NCI-H2029 treated with DMSO at 0.1 percent for 48 hours (cell line): ENCODE results near the gene SLC6A13.
A peak's percentile ranks its signal among the peaks of the same experiment; 100 is the strongest.

ENCODE experiments used
- DNase-seq: peaks from one replicate; lab custom pipeline; 2025; lab: John Stamatoyannopoulos, UW

Gene SLC6A13

DNA sequence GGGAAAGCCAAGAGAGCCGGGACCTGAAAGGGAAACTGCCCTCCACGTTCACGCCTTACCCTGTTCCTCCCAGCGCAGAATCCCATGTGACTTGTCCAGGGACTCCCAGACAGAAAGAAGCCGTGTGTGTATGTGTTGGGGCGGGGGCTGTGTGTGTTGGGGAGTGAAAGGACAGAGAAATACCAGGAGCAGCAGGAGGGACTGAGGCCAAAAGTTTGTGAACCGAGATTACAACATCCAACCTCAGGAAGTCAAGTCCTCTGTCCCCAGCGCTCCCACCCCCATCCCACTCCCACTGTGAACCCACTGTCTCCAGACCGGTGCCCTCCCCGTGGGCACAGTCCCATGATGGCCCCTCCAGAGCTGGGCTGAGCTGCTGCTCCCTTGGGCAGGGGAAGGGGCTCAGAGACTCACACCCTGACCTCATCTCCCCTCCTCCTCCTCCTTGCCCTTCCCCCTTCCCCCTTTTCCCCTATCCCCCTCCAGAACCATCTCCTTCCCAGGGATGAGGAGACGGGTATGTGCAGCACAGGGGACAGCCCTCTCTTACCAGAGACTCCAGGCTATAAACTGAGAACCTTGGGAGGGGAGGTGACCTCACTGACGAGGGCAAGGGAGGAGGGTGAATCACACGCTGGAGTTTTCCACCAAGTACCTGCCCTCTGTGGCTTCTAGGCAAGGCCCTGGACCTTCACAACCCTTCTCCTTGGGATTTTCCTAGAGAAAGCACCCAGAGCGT is 48.5 kb downstream of the SLC6A13 start, which contains the start of gene SLC6A12:
SLC6A12 (minus strand) TSS at position 155 of the 739 bp plus-strand sequence. CDS start 4,171 bp downstream, outside the sequence.
- DNase-seq: no peak

DNA sequence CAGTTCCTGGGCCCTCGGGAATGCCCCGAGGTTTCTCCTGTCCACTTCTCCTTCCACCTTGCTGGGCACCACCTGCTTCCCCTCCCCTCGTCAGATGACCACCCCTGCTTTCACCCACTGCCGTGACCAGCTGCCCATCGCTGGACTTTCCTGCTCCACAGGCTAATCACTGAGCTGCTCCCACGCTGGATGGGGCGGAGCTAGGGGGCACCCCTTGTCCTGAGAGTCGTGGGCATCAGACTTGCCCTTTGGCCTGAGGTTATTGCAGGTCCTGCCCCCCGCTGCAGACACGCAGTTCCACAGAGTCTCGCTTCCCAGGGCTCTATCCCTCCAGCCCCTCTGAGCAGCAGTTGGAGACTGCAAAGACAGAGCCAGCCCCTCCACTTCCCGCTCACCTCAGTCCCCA is 49.1 kb downstream of the SLC6A13 start:
- no peak for DNase-seq

DNA sequence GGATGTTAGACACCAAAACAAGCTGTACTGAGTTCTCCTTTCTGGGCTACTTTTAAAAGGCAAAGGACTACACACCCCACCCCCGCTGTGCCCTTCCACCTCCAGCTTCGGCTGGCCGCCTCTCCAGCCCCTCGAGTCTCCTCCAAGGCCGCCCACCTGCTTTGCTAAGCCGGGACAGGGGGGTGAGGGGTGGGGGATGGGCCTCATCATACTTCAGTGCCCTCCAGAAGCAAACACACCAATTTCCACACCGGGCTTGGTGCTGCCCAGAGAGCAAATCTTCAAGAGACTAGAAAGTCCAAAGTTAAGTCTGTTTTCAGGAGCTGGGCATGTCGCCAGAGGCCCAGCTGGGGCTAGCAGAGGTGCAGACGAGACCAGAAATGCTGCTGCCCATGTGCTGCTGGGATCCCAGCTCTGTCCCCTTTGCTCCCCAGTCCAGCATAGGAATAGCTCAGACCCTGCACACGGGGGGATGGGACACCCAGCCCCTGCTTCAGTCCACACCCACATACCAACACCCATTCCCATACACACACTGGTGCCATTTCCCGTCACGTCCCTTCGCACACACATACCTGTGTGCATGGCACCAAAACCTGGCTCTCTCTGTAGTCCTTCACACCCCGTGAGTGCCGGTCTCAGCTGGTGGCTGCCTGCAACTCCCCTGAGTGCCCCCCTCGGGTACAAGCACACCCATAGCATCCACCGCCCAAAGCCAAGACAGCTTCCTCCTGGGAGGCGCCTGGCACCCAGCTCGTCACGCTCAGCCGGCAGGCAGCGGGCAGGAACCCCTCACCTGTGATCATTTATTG is 49.7 kb downstream of the SLC6A13 start:
- DNase-seq: no peak

DNA sequence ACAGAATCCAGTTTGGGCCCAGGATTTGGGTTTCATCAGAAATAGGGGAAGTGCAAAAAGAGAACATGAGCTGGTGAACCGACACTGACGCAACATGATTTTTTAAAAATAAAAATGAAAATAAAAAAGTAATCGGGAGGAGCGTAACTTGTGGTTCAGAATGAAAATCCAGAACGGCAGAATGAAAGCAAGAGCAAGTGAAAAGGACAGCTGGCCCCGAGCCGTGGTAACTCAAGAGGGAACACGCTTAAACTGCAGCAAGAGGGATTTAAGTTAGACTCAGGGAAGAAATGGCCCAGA is 50.3 kb downstream of the SLC6A13 start:
- DNase-seq: no peak

DNA sequence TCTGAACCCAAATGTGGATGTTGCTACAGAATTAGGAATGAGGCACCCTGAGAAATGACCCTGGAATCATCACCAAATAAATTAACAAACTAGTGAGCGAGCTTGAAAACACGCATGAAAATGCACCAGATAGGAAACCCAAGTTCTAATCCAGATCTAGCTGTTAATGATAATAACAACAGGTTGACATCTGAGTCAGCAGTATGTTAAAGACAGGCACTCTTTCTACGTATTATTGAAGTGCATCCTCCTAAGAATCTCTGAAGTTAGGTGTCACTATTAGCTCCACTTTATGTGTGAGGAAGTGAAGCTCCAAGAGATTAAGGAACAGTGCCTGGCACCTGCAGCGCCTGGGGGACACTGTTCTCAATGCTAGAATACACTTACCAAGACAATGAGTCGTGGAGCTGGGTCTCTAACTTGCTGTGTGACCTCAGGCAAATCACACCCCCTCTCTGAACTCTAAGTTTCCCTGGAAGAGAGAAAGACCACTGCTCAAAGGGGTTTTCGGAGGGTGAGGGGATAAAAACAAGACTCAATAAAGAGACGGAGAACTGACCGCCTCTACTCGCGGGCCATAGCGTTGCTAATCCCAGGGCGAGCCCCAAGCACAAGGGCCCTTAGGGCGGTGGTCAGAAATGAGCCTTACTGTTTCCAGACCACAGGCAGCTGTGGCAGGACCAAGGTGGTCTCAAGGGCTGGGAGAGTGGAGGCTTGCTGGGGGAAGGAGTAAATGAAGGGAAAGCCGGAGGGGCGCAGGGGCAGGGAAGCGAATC is 50.8 kb downstream of the SLC6A13 start:
- no peak for DNase-seq

DNA sequence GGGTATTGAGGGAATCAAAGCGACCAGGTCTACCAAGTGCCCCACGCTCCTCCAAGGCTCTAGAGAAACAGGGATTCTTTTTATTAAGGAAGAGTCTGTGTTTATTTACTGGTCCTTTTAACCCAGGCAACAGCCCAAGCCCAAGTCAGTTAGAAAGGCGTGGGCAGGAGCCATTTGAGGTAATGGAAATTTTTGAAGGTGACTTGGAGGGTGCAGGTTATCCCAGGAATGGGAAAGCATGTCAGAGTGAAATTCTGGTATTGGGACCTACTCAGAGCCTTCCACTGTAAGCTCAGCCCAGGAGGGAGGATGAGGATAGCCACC is 51.5 kb downstream of the SLC6A13 start:
- DNase-seq: no peak

DNA sequence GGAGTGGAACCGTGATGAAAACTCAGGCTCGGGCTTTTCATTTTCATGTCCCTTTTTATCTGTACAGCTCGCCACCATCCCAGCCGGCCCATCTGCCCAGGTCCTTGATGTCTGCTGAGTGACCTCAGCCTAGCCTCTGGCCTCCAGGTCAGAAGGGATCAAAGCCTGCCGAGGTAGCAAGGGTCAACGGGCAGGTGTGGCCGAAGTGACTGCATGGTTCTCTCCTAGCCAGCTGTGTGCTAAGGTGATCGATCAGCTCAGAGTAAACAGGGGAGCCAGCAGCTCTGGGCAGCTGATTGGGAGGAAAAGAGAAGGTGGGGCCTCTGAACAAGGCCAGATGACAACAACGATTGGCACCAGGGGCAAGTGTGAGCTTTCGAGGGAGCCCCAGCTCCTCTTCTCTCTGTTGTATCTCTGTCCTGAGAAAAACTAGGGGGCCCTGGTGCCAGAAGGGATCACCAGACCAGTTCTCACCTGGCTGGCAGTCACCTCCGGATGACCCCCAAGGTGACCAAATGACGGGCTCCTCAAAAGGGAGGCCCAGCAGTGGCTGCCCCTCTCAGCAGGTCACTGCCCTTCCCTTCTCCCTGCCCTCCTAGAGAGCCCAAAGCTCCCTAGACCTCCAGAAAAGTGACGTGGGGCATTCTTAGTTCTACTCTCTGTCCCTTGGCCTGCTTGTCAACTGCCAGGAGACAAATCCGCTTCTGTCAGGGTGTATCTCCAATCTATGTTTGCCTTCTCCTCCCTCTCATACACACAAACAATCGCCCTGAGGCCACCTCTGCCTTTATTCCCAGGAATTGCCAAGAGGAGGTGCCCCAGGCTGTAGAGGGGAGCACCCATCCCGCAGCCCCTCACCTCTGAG is 52.1 kb downstream of the SLC6A13 start:
- DNase-seq: no peak

DNA sequence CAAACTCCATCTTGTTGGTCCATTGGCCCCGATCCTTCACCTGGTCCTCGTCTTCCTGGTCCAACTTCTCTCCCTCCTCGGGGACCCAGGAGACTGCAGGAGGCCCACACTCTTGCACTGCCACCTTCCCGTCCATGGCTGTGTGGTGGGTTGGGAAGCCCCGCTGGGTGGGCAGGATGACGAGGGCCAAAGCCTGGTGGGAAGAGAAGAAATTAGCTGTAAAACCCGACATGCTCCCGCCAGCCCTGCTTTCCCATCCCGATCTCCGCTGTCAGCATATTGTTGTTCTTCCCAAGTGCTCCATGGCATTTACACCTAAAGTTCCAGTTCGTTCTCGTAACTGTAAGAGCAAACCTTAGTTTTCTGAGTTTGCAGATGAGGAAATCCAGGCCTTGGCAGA is 52.8 kb downstream of the SLC6A13 start:
- DNase-seq: no peak

DNA sequence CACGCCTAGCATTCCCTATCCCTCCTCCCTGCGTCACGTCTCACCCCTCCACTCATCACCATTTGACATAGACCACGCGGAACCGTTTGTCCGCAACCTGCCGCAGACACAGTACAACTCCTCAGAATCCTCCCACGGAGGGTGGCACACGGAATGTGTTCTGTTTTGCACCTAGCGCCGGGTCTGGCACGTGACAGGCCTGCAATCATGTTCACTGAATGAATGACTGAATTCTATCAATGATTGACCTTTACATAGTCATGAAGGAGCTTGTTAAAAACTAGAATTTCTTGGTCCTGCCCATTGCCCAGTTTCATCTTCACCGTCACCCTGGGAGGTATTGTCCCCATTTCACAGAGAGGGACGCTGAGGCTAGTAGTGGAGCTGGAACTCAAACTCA is 53.4 kb downstream of the SLC6A13 start:
- no peak for DNase-seq

DNA sequence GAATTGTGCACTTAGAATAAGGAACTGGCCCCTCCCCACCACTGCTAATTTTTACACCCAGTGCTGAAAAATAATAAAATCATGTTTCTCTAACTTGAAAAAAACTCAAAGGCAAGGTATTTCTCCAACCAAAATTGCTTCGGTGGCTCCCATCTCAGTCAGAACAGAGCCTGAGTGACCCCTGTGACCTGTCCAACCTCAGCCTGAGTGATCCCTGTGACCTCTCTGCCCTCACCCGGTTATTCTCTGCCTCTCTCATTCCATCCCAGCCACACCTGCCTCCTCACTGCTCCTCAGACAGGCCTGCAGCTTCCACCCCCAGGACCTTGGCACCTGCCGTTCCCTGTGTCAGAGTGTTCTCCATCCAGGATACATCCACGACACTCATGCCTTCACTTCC is 53.8 kb downstream of the SLC6A13 start:
- DNase-seq: no peak

DNA sequence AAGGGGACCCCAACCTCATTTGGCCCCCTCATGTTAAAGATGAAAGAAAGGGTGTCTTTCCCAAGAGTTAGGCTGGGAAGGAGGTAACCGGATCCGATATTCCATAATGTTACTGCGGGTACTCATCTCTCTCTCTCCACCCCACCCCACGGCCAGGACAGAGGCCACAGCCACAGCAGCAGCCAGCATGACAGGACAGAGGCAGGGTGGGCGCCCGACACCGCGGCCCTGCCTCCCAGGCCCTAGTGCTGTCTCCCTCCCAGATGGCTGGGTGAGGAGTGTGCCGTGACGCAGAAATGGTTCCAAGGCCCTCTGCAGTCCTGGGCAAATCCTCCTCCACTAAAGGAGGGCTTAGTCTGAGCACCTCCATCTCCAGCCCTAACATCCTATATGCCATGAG is 54.8 kb downstream of the SLC6A13 start:
- no peak for DNase-seq

DNA sequence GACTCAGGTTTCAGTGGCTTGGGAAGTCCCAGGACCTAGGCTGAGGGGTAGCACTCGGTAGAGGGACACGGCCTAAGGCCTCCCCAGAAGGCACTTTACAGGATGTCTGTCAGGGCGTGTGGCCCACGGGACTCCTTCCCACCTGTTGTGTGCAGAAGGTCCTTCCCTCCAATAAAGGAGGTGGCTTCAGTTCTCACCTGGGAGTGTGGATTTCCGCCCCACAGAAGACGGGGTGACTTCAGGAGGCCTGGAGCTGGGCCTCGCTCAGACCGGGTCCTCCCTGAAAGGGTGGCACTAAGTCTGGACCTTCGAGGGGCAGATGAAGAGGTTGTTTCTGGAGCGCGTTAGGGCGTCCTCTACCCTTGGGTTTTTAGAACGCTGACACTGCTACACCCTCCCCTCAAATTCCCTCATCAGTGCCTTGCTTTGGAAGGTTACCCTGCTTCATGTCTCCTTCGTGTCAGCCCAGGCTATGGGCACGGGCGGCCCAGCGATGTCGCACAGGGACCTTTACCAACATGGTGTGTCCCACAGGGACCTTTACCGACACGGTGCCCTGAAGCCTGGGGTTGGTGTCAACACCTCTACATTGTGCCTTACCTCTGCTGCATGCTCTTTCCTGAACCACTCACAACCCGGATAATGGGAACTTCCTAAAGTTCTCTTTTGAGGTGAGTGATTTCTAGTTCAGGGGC is 55.7 kb downstream of the SLC6A13 start:
- no peak for DNase-seq

DNA sequence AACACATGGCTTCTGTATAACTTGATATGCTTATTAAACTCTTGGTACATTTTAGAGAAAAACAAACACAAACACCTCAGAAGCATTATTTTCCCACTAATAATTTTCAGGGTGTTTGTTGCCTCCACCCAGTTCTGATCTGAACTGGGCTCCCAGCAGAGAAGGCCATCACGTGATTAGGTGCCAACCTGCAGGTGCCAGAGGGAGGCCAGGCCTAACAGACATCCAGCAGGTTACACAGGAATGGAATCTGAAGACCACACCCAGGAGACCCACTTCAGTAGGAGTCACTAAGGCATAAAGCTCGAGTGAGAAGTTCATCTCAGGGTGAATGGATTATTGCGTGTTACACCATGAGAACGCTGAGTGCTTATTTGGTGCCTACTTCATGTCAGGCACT is 57.6 kb downstream of the SLC6A13 start:
- DNase-seq: no peak

DNA sequence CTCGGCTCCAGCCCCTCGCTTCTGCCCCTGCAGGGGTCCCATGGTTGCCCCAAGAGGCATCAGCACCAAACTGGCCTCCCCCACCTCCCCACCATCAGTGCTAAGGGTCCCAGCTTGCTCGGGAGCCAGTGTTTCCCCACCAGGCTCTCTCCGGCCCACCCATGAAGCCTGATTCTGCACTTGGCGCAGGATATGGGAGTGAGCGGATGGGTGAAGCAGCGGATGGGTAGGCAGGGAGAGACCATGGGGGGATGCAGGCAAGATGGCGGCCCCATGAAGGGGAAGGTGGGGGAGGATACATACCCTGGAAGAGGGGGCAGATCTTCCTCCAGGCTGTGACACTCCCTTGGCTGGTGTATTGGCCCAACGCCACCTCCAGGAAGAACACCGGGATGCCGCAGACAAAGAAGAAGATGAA is 58.4 kb downstream of the SLC6A13 start:
- DNase-seq: no peak

DNA sequence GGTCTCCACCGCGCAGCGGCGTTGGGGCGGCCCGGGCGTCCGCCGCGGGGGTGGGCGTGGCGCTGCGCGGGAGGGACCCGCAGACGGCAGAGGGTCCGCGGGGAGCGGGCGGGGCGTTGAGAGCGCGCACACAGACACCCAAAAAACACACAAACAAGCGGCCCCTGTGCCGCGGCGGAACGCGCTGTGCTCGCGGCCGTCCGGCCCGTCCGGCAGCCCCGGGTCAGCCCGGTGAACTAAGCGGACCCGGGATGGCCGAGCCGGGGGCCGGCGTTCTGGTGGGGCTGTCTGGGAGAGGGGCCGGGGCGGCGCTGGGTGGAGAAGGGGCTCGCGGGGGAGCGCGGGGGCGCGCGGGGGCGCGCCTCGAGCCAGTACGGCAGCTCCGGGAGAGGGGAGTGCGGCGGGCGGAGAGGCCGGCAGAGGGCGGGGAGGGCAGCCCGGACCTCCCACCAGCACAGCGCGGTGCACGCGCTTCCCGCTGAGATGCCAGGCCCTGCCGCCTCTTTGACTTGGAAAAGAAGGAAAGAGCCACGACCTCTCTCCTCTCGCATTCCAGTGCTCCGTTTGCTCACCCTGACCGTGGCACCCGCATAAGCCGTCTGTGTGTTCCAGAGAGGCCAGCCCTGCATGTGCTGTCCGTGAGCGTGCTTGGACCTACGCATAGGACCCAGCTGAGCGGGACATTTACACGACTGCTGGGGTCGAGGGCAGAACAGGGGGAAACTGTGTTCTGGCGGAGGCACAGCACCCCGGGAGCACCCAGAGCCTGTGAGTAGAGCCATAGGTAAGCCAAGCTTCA is 59.0 kb downstream of the SLC6A13 start:
- no peak for DNase-seq

DNA sequence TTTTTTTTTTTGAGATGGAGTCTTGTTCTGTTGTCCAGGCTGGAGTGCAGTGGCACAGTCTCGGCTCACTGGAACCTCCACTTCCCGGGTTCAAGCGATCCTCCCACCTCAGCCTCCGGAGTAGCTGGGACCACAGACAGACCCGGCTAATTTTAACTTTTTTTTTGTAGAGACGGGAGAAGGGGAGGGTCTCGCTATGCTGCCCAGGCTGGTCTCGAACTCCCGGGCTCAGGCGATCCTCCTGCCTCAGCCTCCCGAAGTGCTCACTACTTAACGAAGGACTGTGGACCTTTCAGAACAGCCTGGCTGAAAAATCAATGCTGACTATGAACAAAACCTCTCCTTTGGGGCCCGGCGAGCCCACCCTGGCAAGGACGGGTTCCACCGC is 59.6 kb downstream of the SLC6A13 start:
- DNase-seq: no peak

DNA sequence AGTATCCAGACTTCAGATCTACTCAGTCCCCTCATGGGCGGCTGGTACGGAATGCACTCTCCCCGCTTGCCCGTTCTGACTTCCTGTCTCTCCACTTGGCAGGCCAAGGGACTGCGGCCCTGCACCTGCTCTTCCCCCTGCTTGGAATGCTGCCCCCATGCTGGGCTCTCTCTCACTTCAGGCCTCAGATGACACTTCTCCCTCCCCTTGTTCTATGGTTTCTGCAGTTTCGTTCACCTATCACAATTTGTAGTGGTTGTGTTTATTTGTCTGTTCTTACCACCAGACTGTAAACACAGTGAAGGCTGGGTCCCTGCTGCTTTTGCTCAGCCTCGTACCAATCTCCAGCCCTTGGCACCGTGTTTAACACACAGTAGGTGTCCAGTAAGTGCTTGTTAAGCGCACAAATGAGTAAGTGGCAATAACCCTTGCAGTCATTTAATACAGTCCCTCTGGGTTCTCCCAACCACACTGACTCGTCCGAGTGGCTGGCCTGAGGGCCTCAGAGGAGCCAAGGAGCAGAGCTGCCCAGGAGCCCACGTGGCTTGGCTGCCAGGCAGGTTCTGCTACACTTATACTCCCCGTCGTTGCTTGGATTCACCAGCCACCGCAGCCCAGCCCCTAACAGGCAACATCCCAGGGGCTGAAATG is 60.4 kb downstream of the SLC6A13 start:
- DNase-seq: peak; percentile 97

DNA sequence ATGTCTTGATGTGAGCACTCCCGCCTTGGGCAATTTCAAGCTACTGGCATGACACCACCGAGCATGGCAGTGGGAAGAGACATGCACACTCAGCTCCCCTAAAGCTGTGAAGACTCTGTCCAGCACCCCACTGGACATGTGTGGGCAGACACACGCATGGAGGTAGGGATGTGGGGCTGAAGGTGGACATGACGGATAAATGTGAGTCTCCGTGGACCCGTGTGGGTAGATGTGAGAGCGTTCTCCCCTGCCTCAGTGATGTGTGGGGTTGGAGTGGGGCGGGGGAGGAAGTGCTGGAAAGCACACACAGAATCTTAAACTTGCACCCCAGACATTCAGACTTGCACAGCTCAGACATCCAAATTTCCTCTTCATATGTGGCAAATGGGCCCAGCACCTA is 61.3 kb downstream of the SLC6A13 start:
- no peak for DNase-seq

DNA sequence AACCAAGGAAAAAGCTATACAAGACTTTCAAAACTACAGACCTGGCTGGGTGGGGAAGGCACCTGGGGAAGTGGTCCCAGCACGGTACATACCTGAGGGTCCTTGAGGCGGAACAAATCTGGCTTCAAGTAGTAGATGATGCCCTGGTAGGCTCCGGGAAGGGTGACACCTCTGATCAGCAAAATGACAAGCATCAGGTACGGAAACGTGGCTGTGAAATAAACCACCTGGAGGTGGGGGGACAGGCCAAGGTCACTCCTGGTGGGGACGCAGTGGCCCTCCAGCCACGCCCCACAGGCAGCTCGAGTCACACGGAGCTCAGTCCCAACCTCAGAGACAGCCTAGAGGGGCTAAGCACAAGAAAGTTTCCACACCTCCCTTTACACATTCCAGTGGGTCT is 63.9 kb downstream of the SLC6A13 start:
- DNase-seq: no peak
